Heart right ventricle (tissue), 16 donors: ENCODE data around the gene GREB1. TPM values are rescaled to one million over a fixed set of nuclear protein-coding genes. Genes with fewer than 3 reads are reported as not detected.

Experiments used
- ATAC-seq, 8 donors: fragments of 200-7000 bp; cut with Tn5 transposase; one replicate each; pipeline ENCODE4 v1.9.1; 2020; ENCODE audit warnings: mild to moderate bottlenecking in 8 of 8, moderate library complexity in 8 of 8, moderate number of reproducible peaks in 1 of 8
- DNase-seq, 2 donors: peaks; one replicate each; pipeline ENCODE4 v3.0.0-alpha.2; 2020
- H3K27ac ChIP-seq, 10 donors: fragments of 200-600 bp; sonication (generic) in 2 of 10; one replicate each; pipeline versions ENCODE4 v1.5.0 to v1.8.0; 2020 to 2022; ENCODE audit warnings: mild to moderate bottlenecking in 3 of 10
- H3K27me3 ChIP-seq, 7 donors: fragments of 200-600 bp; one replicate each; pipeline ENCODE4 v1.8.0; 2021 to 2022; ENCODE audit warnings: mild to moderate bottlenecking in 2 of 7
- H3K36me3 ChIP-seq, 9 donors: fragments of 200-600 bp; sonication (generic) in 1 of 9; one replicate each; pipeline versions ENCODE4 v1.5.0 to v1.8.0; 2020 to 2022; ENCODE audit warnings: mild to moderate bottlenecking in 2 of 9
- H3K4me1 ChIP-seq, 9 donors: fragments of 200-600 bp; sonication (generic) in 1 of 9; one replicate each; pipeline versions ENCODE4 v1.5.0 to v1.8.0; 2020 to 2022; ENCODE audit warnings: mild to moderate bottlenecking in 4 of 9
- H3K4me3 ChIP-seq, 10 donors: fragments of 200-600 bp; sonication (generic) in 2 of 10; one replicate each; pipeline versions ENCODE4 v1.5.0 to v1.8.0; 2020 to 2022; ENCODE audit warnings: mild to moderate bottlenecking in 7 of 10, moderate library complexity in 2 of 10
- H3K9me3 ChIP-seq, 11 donors: fragments of 200-600 bp in 10 of 11; sonication (generic) in 2 of 11; one replicate each; pipeline versions ENCODE4 v1.5.0 to v1.8.0; 2013 to 2022; ENCODE audit warnings: mild to moderate bottlenecking in 2 of 11, control low read depth in 1 of 11, moderate library complexity in 1 of 11
- WGBS, 2 donors: extraction: QIAGEN DNeasy Blood & Tissue Kit; methylation state at CpG; one replicate each; pipeline ENCODE4 v1.1.7; 2013; ENCODE audit warnings: inconsistent platforms in 1 of 2; 5-methylcytosine and 5-hydroxymethylcytosine counted together
- intact Hi-C, 10 donors: fragments of 100-400 bp; cut with DNase I; formaldehyde crosslinking; loops; one replicate each; pipeline versions ENCODE4 v1.11.1 to v1.14.2; 2022
- microRNA-seq, 2 donors: library from miRNA; unstranded; fragments of <30 nt; microRNA quantifications; one replicate each; pipeline ENCODE4 v1.2.0, GENCODE V29; 2021
- polyA plus RNA-seq, 2 donors: library from polyadenylated mRNA; stranded (reverse); fragments of 200-250 nt; gene quantifications; one replicate each; pipeline ENCODE4 v1.2.3, GENCODE V29; 2013
- total RNA-seq, 10 donors: library from RNA; stranded (reverse); fragmentation: NEBNext Ultra II Directional in 3 of 10; extraction: Animal tissue kit (Norgen Biotek cat#: 25700) in 3 of 10; gene quantifications; one replicate each; pipeline versions ENCODE4 v1.2.1 to v1.2.4, GENCODE V29; 2021 to 2023
- TF ChIP-seq, protein P1 (sequence below), 9 donors: fragments of 200-600 bp; sonication (generic) in 2 of 9; IDR thresholded peaks; one replicate each; pipeline versions ENCODE4 v1.5.0 to v1.8.0; 2021 to 2022; ENCODE audit warnings: antibody characterized with exemption in 9 of 9, mild to moderate bottlenecking in 5 of 9, moderate library complexity in 1 of 9
- donor health status: Arrhythmogenic right ventricular cardiomyopathy.
- donor health status: ischemic (EF 13 %, LVEDD 7.1; RV severe dilation, severe dysfunction).
- donor health status: healthy with polysubstance abuse.
- donor health status: DM: no; HTN: yes; CAD: no.
- donor health status: DM: no; HTN: no; CAD: no.
- donor health status: ischemic (EF 25% LVEDD 6.9; RV normal size, moderate dysfunction).
- donor health status: ischemic (EF 25% LVEDD 5.7; RV mildly dilated, moderate dysfunction).
- donor health status: healthy.
- donor health status: DM: yes; HTN: yes; CAD: no.
- donor health status: Ischemic cardiomyopathy.
- donor health status: ischemic (EF 35%, LVEDD 5.7; RV mildly dilated, moderate dysfunction).
- donor health status: nonischemic (EF 11% LVEDD 7.7; RV severe dilation, severe dysfunction).
- donor health status: DM: yes; HTN: yes; CAD: no.
- donor health status: PGD.
- donor health status: ischemic (EF 29% LVEDD 5.4; RV normal size, mild dysfunction).
- donor health status: nonischemic (EF 23%, LVEDD 6.1; RV moderate dilation, normal function).

Gene GREB1
- total and polyA plus RNA-seq, 12 donors, result 1.2 to 15.6 (median 7.8) TPM

DNA sequence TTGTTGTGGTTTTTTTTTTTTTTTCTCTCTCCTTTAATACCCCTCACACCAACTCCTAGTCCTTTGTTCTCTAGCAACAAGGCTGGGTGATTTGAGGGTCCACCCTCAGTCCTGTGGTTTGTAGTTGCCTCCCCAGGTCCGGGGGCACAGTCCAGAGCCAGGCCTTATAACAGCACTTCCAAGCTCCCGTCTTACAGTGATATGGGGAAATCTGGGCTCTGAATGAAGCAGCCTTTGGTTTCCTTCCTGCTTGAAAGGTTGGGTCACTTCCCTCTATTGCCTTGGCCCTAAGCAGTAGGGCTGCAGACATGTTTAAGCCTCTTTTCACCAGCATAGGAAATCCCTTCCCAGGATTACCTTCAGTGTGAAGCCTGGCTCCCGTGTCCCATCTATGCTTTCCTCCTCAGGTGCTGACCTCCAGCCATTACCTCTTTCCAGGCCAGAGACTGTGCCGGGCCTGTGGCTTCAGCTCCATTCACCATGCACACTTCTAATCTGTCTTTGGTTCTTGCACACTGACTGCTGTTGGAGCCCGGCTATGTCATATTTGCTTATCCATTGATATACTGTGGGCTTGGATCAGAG, 157.3 kb downstream of the GREB1 start:
- no peak for ATAC-seq
- TF ChIP-seq, protein P1, sequence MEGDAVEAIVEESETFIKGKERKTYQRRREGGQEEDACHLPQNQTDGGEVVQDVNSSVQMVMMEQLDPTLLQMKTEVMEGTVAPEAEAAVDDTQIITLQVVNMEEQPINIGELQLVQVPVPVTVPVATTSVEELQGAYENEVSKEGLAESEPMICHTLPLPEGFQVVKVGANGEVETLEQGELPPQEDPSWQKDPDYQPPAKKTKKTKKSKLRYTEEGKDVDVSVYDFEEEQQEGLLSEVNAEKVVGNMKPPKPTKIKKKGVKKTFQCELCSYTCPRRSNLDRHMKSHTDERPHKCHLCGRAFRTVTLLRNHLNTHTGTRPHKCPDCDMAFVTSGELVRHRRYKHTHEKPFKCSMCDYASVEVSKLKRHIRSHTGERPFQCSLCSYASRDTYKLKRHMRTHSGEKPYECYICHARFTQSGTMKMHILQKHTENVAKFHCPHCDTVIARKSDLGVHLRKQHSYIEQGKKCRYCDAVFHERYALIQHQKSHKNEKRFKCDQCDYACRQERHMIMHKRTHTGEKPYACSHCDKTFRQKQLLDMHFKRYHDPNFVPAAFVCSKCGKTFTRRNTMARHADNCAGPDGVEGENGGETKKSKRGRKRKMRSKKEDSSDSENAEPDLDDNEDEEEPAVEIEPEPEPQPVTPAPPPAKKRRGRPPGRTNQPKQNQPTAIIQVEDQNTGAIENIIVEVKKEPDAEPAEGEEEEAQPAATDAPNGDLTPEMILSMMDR (IDR thresholded peaks at IDR 0.05), result no peak
- 81 to 88% methylated on average over 5 of the region's 5 CpGs for WGBS, 2 donors

More for the DNA sequence above, 157.3 kb downstream of the GREB1 start:
- Histone ChIP-seq H3K4me1 (peaks cover 0 to 32% (median 19%) of the 10 kb centered on the region in 9 donors), H3K4me3 (no peak overlapping the region), H3K27me3 (peaks cover 0 to 2% (median 0%) of the 10 kb centered on the region in 7 donors), H3K27ac (peak overlapping the region in 1 of 10 donors; percentile 44), H3K9me3 (no peaks in the 10 kb centered on the region), H3K36me3 (no peaks in the 10 kb centered on the region)
- intact Hi-C loops, result loop anchor here in 2 of 10 donors (5.0 kb wide), 1 partner anchor 86 kb away; no protein-coding TSS in a partner anchor
- DNase-seq, result no peak

Small RNA genes lying within 50 kb of the gene (microRNA-seq; reads per million reads assigned to microRNA genes)
- gene MIR4429, result 0 reads per million in 2 donors

Other genes starting within 250 kb of the GREB1 start
- 10 to 100 TPM; 29.7 to 51.8 (median 38.5) TPM for gene ROCK2, start 189.4 kb upstream of the GREB1 start, total RNA-seq
- 1 to 10 TPM; 6.9 to 8.6 TPM for gene ROCK2, start 189.4 kb upstream of the GREB1 start, polyA plus RNA-seq
- 10 to 100 TPM; 11.3 to 18.6 (median 14.6) TPM for gene E2F6, start 67.9 kb upstream of the GREB1 start, total RNA-seq
- 10 to 100 TPM in 1 of 2 donors, 1 to 10 TPM in 1; 8.1 to 10.1 TPM for gene E2F6, start 67.9 kb upstream of the GREB1 start, polyA plus RNA-seq
- gene NTSR2, start 136.2 kb downstream of the GREB1 start, total RNA-seq, result under 1 TPM in 1 of 10 donors, not detected in 9; 0.15 TPM
- gene NTSR2, start 136.2 kb downstream of the GREB1 start, polyA plus RNA-seq, result under 1 TPM in 1 of 2 donors, not detected in 1; 0.10 TPM
- 10 to 100 TPM; 28.0 to 61.0 (median 34.9) TPM for gene LPIN1, start 212.6 kb downstream of the GREB1 start, total RNA-seq
- 10 to 100 TPM; 18.9 to 26.9 TPM for gene LPIN1, start 212.6 kb downstream of the GREB1 start, polyA plus RNA-seq